NCI-H446 (cell line): ENCODE results near the gene HAPLN1.

Source experiments
- DNase-seq, 2 experiments: peaks; one replicate each; lab custom pipeline; 2025; lab: John Stamatoyannopoulos, UW

The HAPLN1 gene

DNA sequence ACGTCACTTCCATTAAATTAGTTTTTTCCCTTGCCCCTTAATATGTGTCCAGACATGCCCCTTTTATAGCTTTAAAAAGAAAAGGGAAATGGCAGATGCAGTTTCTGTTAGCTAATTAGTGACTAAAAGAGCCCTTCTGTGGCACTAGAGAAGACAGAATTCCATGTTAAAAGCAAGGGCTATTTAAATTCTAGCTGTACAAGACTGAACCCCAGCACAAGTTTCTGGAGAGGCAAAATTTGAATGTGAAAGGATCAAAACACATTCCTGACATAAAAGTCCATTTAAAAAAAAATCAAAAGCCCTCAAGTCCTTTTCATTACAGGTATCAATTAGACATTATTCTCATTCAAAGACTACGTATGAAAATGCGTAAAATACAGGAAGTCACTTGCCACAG lies 78.7 kb downstream of the HAPLN1 start:
- DNase-seq = no peak

DNA sequence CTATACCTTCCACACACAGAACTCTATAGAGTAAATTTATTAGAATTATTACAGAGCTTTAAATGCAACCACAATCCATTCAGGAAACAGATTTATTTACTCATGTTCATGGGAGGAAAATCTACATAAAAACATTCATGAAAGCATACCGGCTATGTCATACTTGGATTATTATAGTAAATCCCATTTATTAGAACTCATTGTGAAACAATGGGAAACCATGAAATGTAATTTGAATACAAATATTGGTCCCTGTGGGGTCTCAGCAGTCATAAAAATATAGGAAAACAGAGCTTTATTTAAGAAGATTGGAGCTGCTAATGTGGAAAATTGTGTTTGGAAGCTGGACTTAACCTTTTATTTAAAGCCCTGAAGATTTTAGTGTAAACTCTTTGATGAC lies 80.7 kb downstream of the HAPLN1 start:
- DNase-seq = no peak

DNA sequence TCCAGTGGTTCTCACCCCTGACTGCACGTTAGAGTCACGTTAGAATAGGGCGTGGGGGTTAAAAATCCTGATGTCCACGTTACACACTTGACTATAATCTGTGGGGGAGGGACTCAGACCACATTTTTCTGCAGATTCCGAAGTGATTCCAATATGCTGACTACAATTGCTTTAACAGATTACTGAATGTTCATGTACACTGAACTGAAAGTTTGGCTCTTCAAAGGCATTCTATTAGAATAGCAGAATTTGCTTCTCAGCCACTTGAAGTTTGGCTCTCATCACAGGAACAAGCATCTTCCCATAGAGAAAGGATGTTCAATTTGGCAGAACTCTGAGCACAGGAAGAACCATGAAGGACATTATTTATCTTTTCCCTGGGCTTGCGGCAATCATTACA lies 84.5 kb downstream of the HAPLN1 start:
- DNase-seq = peak; percentile 17 to 37

GRCh38 chr5:83633285-83633684 lies 87.4 kb downstream of the HAPLN1 start:
- DNase-seq = no peak

- no peak for DNase-seq
Observed at GRCh38 chr5:83632874-83633273, 87.8 kb downstream of the HAPLN1 start.

GRCh38 chr5:83628360-83628759 lies 92.3 kb downstream of the HAPLN1 start:
- no peak for DNase-seq

DNA sequence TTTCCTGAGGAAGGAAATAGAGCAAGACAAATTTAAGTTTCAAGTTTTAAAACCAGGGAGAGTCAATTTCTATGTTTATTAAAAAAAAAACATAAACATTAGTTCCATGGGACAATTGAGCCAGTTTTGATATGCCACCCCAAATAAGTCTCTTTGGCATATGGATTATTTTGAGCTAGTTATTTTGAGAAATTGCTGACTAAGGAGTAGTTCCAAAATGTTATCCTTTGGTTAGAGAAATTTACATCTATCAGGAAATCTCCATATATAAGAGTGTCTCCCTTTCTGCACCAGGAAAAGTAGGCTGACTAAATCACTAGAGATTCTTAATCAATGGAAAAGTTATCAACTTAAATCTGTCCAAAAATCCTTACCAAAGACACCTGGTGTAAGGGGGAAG lies 105.8 kb downstream of the HAPLN1 start:
- no peak for DNase-seq

GRCh38 chr5:83608122-83608521 lies 112.5 kb downstream of the HAPLN1 start:
- peak; percentile 61 to 78 for DNase-seq

DNA sequence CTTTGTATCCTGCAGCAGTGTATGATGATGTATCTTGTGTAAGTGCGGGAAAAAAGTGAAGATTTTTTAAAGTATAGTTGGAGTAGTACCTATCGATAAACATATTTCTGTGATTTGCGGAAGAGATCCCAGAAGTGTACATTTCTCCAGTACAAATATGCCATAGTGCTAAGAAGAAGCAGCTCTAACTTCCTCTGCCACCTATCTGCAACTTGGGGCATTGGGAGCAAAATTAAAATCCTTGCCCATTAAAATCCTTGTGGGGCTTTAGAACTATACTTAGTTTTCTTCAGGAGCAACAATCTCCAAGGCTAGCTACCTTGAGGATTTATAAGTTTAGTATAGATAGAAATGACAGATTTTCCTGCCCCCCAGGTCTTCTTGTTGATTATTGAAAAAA lies 125.4 kb downstream of the HAPLN1 start:
- no peak for DNase-seq

DNA sequence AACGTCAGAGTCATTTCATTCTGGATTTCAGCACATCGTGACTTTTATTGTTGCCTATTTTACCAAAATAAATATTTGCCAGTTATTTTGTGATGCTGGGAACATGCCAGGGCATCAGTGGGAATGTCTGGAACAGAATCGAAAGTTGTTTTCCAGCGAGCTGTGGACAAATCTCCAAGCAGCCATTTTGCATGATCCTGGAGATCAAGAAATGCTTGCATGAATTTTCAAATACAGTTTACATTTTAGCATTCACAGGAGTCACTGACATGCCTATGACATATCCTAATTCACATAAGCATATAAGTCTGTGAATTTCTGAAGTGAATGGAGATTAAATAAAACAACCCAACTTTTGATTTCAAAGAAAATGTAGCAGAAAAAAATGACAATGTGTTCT lies 129.7 kb downstream of the HAPLN1 start:
- peak in 1 of 2 experiments; percentile 14 for DNase-seq

DNA sequence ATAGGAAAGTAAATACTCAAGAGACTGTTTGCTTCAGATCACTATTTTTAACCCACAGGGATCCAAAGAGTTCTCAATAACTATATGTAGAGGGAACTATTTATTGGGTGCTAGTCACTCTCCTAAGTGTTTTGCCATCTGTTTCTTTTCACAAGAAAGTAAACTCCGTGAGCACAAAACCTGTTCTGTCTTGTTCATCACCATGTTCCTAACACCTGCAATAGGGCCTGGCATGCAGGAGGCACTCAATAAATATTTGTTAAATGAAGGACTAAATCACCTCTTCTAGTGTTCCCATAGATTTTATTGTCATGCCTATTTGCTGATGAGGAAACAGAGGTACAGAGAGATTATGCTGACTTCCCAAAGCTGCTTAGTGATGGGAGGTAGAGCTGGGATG lies 130.9 kb downstream of the HAPLN1 start:
- no peak for DNase-seq
